ENCODE results near the gene SLC7A7. TPM values are rescaled to one million over a fixed set of nuclear protein-coding genes. Genes with fewer than 3 reads are reported as not detected.
A peak's percentile ranks its signal among the peaks of the same experiment; 100 is the strongest.

The SLC7A7 gene
- total and polyA plus RNA-seq, 2 of the 13 experiments (the other 11 are each of a cell fraction or from before 2014, with no cell fraction given), result 0.13 to 0.63 TPM

DNA sequence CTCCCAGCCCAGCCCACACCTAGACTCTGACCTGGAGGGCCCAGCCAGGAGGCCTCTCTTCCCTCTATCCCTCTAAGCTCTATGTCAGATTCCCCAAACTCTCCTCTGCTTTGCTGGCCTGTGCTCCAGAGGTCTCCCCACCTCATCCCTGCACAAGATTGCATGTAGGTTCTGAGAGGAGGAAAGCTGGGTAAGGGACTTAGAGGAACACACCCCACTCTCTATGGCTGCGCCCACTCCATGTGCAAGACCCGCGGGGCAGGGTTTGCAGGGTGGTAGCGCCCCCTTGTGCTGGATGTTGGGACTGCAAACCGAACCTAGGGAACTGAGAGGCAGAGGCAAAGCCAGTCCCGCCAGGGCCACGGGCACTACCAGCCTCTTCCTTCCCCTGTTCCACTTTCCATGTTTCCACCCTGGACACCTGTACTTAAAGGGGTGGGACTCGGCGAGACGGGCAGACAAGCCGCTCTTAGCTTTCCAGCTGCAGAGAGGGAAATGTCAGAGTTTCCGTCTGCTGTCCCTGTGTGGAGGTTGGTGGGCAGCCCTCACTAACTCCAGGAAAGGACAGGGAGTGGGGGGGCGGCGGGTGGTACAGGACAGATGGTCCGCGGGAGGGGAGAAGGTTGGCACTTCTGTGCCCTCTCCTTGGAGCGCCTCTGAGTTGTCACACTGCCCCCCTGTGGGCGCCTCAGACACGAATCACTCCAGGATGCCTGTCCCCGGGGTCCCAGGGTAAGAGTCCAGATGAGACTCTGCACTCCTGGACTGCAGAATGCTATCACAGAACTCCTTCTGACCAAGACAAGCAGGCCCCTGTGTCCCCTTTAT, 37.9 kb upstream of the SLC7A7 start (continued):
- TF ChIP-seq ZNF775 (CRISPR knock-in tag; IDR thresholded peaks at IDR 0.05; ENCODE audit: borderline replicate concordance) (no peak; the same call in 1 of the 2 replicates), CCAR2 (optimal IDR thresholded peaks at IDR 0.05; ENCODE audit: low read depth, low read length) (peak; percentile 86), ZNF354B (CRISPR knock-in tag; IDR thresholded peaks at IDR 0.05) (0 out of 2 replicates have a peak, but pooled peaks have one; percentile 82), RARA (CRISPR knock-in tag; IDR thresholded peaks at IDR 0.05) (peak; percentile 35), ZFAT (CRISPR knock-in tag; conservative IDR thresholded peaks at IDR 0.05) (no peak), TEAD3 (CRISPR knock-in tag; optimal IDR thresholded peaks at IDR 0.05; ENCODE audit: borderline replicate concordance) (peak; percentile 80), RFX3 (CRISPR knock-in tag; IDR thresholded peaks at IDR 0.05) (no peak; the same call in 1 of the 2 replicates), ZNF563 (CRISPR knock-in tag; IDR thresholded peaks at IDR 0.05) (peak; percentile 83), ZNF263 (CRISPR knock-in tag; IDR thresholded peaks at IDR 0.05) (no peak; the same call in none of the 2 replicates), RNF2 (conservative IDR thresholded peaks at IDR 0.05; ENCODE audit: low read depth) (no peak; the same call in 1 of the 2 replicates), BATF2 (CRISPR knock-in tag; IDR thresholded peaks at IDR 0.05) (no peak), CBX5 (CRISPR knock-in tag; IDR thresholded peaks at IDR 0.05; ENCODE audit: borderline replicate concordance) (peak; percentile 89; the same call in 1 of the 2 replicates), ZSCAN21 (CRISPR knock-in tag; IDR thresholded peaks at IDR 0.05; ENCODE audit: borderline replicate concordance) (peak; percentile 89; the same call in 1 of the 2 replicates), NFRKB (IDR thresholded peaks at IDR 0.05) (no peak), GPBP1L1 (CRISPR knock-in tag; IDR thresholded peaks at IDR 0.05) (no peak)
- TF ChIP-seq, protein P1, sequence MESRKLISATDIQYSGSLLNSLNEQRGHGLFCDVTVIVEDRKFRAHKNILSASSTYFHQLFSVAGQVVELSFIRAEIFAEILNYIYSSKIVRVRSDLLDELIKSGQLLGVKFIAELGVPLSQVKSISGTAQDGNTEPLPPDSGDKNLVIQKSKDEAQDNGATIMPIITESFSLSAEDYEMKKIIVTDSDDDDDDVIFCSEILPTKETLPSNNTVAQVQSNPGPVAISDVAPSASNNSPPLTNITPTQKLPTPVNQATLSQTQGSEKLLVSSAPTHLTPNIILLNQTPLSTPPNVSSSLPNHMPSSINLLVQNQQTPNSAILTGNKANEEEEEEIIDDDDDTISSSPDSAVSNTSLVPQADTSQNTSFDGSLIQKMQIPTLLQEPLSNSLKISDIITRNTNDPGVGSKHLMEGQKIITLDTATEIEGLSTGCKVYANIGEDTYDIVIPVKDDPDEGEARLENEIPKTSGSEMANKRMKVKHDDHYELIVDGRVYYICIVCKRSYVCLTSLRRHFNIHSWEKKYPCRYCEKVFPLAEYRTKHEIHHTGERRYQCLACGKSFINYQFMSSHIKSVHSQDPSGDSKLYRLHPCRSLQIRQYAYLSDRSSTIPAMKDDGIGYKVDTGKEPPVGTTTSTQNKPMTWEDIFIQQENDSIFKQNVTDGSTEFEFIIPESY (CRISPR knock-in tag; IDR thresholded peaks at IDR 0.05), result peak; percentile 77
- TF ChIP-seq, protein P2, sequence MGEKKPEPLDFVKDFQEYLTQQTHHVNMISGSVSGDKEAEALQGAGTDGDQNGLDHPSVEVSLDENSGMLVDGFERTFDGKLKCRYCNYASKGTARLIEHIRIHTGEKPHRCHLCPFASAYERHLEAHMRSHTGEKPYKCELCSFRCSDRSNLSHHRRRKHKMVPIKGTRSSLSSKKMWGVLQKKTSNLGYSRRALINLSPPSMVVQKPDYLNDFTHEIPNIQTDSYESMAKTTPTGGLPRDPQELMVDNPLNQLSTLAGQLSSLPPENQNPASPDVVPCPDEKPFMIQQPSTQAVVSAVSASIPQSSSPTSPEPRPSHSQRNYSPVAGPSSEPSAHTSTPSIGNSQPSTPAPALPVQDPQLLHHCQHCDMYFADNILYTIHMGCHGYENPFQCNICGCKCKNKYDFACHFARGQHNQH (CRISPR knock-in tag; IDR thresholded peaks at IDR 0.05), result peak; percentile 77; the same call in 1 of the 2 replicates

All from HepG2 (cell line).